ENCODE data around the gene SNRNP70. TPM values are rescaled to one million over a fixed set of nuclear protein-coding genes. Genes with fewer than 3 reads are reported as not detected.

SNRNP70 gene
- total and polyA plus RNA-seq, 2 of the 13 experiments (the other 11 are each of a cell fraction or from before 2014, with no cell fraction given), result 150 to 210 TPM

GRCh38 chr19:49085020-49085867 lies at the start of gene SNRNP70 (continued):
- TF ChIP-seq HNF4G (IDR thresholded peaks at IDR 0.05; ENCODE audit: borderline replicate concordance, low read depth, low read length), result no peak
- TF ChIP-seq HNF4G (CRISPR knock-in tag; IDR thresholded peaks at IDR 0.05; ENCODE audit: borderline replicate concordance, low read depth), result no peak; the same call in 1 of the 2 replicates
- peak; percentile 60 for TF ChIP-seq PAXIP1 (CRISPR knock-in tag; conservative IDR thresholded peaks at IDR 0.05)
- no peak for TF ChIP-seq PRPF4 (IDR thresholded peaks at IDR 0.05; ENCODE audit: low read depth, low read length, poor library complexity, severe bottlenecking)
- no peak for TF ChIP-seq FOXA1 (IDR thresholded peaks at IDR 0.05)
- TF ChIP-seq FOXA1 (CRISPR knock-in tag; IDR thresholded peaks at IDR 0.05), result no peak; the same call in none of the 2 replicates
- TF ChIP-seq MXI1 (IDR thresholded peaks at IDR 0.05; ENCODE audit: borderline replicate concordance, low read depth, low read length), result no peak; the same call in 2 of the 3 replicates
- no peak for TF ChIP-seq FIP1L1 (IDR thresholded peaks at IDR 0.05; ENCODE audit: borderline replicate concordance, insufficient read depth, low read depth, low read length)
- TF ChIP-seq HCFC1 (IDR thresholded peaks at IDR 0.05; ENCODE audit: low read depth, low read length), result peak; percentile 37; the same call in 1 of the 2 replicates
- no peak for TF ChIP-seq REXO4 (CRISPR knock-in tag; IDR thresholded peaks at IDR 0.05; ENCODE audit: borderline replicate concordance)
- no peak for TF ChIP-seq ARID2 (CRISPR knock-in tag; IDR thresholded peaks at IDR 0.05; ENCODE audit: borderline replicate concordance)
- no peak for TF ChIP-seq TERF1 (CRISPR knock-in tag; IDR thresholded peaks at IDR 0.05)
- TF ChIP-seq HNF1A (IDR thresholded peaks at IDR 0.05; ENCODE audit: low read depth), result no peak; the same call in 1 of the 2 replicates
- TF ChIP-seq HNF1A (CRISPR knock-in tag; IDR thresholded peaks at IDR 0.05; ENCODE audit: borderline replicate concordance), result no peak; the same call in 1 of the 2 replicates
- no peak for TF ChIP-seq MATR3 (CRISPR knock-in tag; IDR thresholded peaks at IDR 0.05)
- 0 out of 2 replicates have a peak, but pooled peaks have one; percentile 77 for TF ChIP-seq SALL2 (CRISPR knock-in tag; IDR thresholded peaks at IDR 0.05)
- peak; percentile 80; the same call in 1 of the 2 replicates for TF ChIP-seq KMT2A (CRISPR knock-in tag; IDR thresholded peaks at IDR 0.05)
- TF ChIP-seq HOMEZ (CRISPR knock-in tag; IDR thresholded peaks at IDR 0.05; ENCODE audit: low read depth), result no peak; the same call in 1 of the 2 replicates
